Measurements from ENCODE around the gene NFYC. TPM values are rescaled to one million over a fixed set of nuclear protein-coding genes. Genes with fewer than 3 reads are reported as not detected.
A peak's percentile ranks its signal among the peaks of the same experiment; 100 is the strongest.

Gene NFYC
- total RNA-seq, 1 donor from 2014 or later: 78.6 TPM

- ATAC-seq (no peak), DNase-seq (no peak)
- intact Hi-C loops (cut with micrococcal nuclease): no loop called here
Measured at GRCh38 chr1:40748841-40749718, 57.6 kb downstream of the NFYC start.

GRCh38 chr1:40749817-40750216 lies 58.3 kb downstream of the NFYC start:
- DNase-seq: no peak
- no peak for ATAC-seq
- intact Hi-C loops (cut with micrococcal nuclease): no loop called here

GRCh38 chr1:40750451-40750908 lies 59.0 kb downstream of the NFYC start:
- intact Hi-C loops (cut with micrococcal nuclease): no loop called here
- no peak for DNase-seq
- ATAC-seq: no peak

GRCh38 chr1:40751802-40752201 lies 60.3 kb downstream of the NFYC start:
- no peak for DNase-seq
- no peak for ATAC-seq
- intact Hi-C loops (cut with micrococcal nuclease): no loop called here

- DNase-seq (no peak), ATAC-seq (no peak)
- intact Hi-C loops (cut with micrococcal nuclease): no loop called here
Measured at GRCh38 chr1:40753142-40753882, 61.8 kb downstream of the NFYC start.

- ATAC-seq (no peak), DNase-seq (no peak)
- intact Hi-C loops (cut with micrococcal nuclease): no loop called here
Measured at GRCh38 chr1:40754201-40754600, 62.7 kb downstream of the NFYC start.

GRCh38 chr1:40755067-40755466 lies 63.6 kb downstream of the NFYC start:
- intact Hi-C loops (cut with micrococcal nuclease): no loop called here
- ATAC-seq (peak; percentile 55), DNase-seq (no peak)

GRCh38 chr1:40756523-40756922 lies 65.0 kb downstream of the NFYC start:
- DNase-seq (no peak), ATAC-seq (no peak)
- intact Hi-C loops (cut with micrococcal nuclease): no loop called here

GRCh38 chr1:40757084-40757483 lies 65.6 kb downstream of the NFYC start:
- DNase-seq (no peak), ATAC-seq (no peak)
- intact Hi-C loops (cut with micrococcal nuclease): no loop called here

GRCh38 chr1:40758004-40758403 lies 66.5 kb downstream of the NFYC start:
- DNase-seq (no peak), ATAC-seq (no peak)
- intact Hi-C loops (cut with micrococcal nuclease): no loop called here

- intact Hi-C loops (cut with micrococcal nuclease): no loop called here
- ATAC-seq (no peak), DNase-seq (no peak)
Measured at GRCh38 chr1:40758578-40759343, 67.3 kb downstream of the NFYC start.

- DNase-seq (no peak), ATAC-seq (peak; percentile 7)
- intact Hi-C loops (cut with micrococcal nuclease): no loop called here
Measured at GRCh38 chr1:40760984-40761383, 69.5 kb downstream of the NFYC start.

- no peak for DNase-seq
- intact Hi-C loops (cut with micrococcal nuclease): no loop called here
- no peak for ATAC-seq
Measured at GRCh38 chr1:40762144-40762923, 70.8 kb downstream of the NFYC start.

GRCh38 chr1:40763742-40764532 lies 72.4 kb downstream of the NFYC start:
- intact Hi-C loops (cut with micrococcal nuclease): no loop called here
- peak; percentile 13 for ATAC-seq
- DNase-seq: no peak

GRCh38 chr1:40764981-40765380 lies 73.5 kb downstream of the NFYC start:
- intact Hi-C loops (cut with micrococcal nuclease): no loop called here
- no peak for DNase-seq
- no peak for ATAC-seq

- intact Hi-C loops (cut with micrococcal nuclease): no loop called here
- DNase-seq (no peak), ATAC-seq (no peak)
Measured at GRCh38 chr1:40766017-40766416, 74.5 kb downstream of the NFYC start.

- ATAC-seq (no peak), DNase-seq (no peak)
- intact Hi-C loops (cut with micrococcal nuclease): no loop called here
Measured at GRCh38 chr1:40766560-40766959, 75.1 kb downstream of the NFYC start.
